Common myeloid progenitor, CD34-positive (primary cell): Measurements from ENCODE around the gene PEX14.

Source experiments
- CTCF ChIA-PET: fragments of 350-600 bp; sonication (Branson Sonifier 250); formaldehyde crosslinking; loops from one replicate; lab custom pipeline; 2021; ENCODE audit warnings: antibody characterized with exemption; lab: Charles Lee
- POLR2A ChIA-PET: fragments of 350-600 bp; sonication (Branson Sonifier 250); formaldehyde crosslinking; loops from one replicate; lab custom pipeline; 2021; ENCODE audit warnings: antibody characterized with exemption; lab: Charles Lee
- DNase-seq, 3 donors: peaks; one replicate each; pipeline versions ENCODE4 v3.0.0 to v3.0.0-alpha.2; 2013
- H3K27ac ChIP-seq, 2 experiments: 1 replicate in 1 of 2; 2 replicates in 1 of 2; pipeline ENCODE4 v1.7.0; 2013; ENCODE audit warnings: inconsistent platforms in 2 of 2, low read length in 2 of 2, mild to moderate bottlenecking in 2 of 2, low read depth in 1 of 2, moderate library complexity in 1 of 2; ENCODE audit not compliant: severe bottlenecking in 2 of 2, insufficient read depth in 1 of 2, poor library complexity in 1 of 2
- H3K27me3 ChIP-seq, 5 experiments: replicated peaks in 2 of 5; 1 replicate in 3 of 5; 2 replicates in 2 of 5; pipeline versions ENCODE4 v1.6.1 to v1.7.0; 2013; ENCODE audit warnings: low read length in 4 of 5, mild to moderate bottlenecking in 2 of 5, moderate library complexity in 2 of 5, inconsistent platforms in 1 of 5; ENCODE audit not compliant: insufficient read depth in 5 of 5, control insufficient read depth in 4 of 5
- H3K36me3 ChIP-seq, 4 experiments: 1 replicate in 2 of 4; 2 replicates in 2 of 4; pipeline versions ENCODE4 v1.6.1 to v1.7.0; 2013; ENCODE audit warnings: low read length in 3 of 4, control low read depth in 1 of 4, mild to moderate bottlenecking in 1 of 4; ENCODE audit not compliant: control insufficient read depth in 4 of 4, insufficient read depth in 4 of 4
- H3K4me1 ChIP-seq, 4 experiments: 1 replicate in 3 of 4; 2 replicates in 1 of 4; pipeline versions ENCODE4 v1.6.1 to v1.7.1; 2013; ENCODE audit warnings: low read length in 3 of 4, mild to moderate bottlenecking in 3 of 4, control low read depth in 1 of 4, inconsistent platforms in 1 of 4, moderate library complexity in 1 of 4; ENCODE audit not compliant: control insufficient read depth in 4 of 4, insufficient read depth in 4 of 4; ENCODE audit errors: control extremely low read depth in 1 of 4
- H3K4me3 ChIP-seq, 7 experiments: 1 replicate in 4 of 7; 2 replicates in 3 of 7; pipeline versions ENCODE4 v1.5.1 to v1.7.0; 2013; ENCODE audit warnings: mild to moderate bottlenecking in 7 of 7, low read length in 6 of 7, moderate library complexity in 6 of 7, inconsistent platforms in 2 of 7, low read depth in 2 of 7, control low read depth in 1 of 7; ENCODE audit not compliant: insufficient read depth in 4 of 7, control insufficient read depth in 1 of 7; ENCODE audit errors: extremely low read depth in 1 of 7
- H3K9me3 ChIP-seq, 5 experiments: 1 replicate in 4 of 5; 2 replicates in 1 of 5; pipeline versions ENCODE4 v1.6.1 to v1.7.1; 2013; ENCODE audit warnings: low read length in 4 of 5, mild to moderate bottlenecking in 2 of 5, inconsistent platforms in 1 of 5, low read depth in 1 of 5, moderate library complexity in 1 of 5; ENCODE audit not compliant: control insufficient read depth in 4 of 5, insufficient read depth in 2 of 5; ENCODE audit errors: control extremely low read depth in 1 of 5
- WGBS: methylation state at CpG from one replicate; pipeline ENCODE4 v1.1.5; 2013; ENCODE audit not compliant: insufficient coverage; 5-methylcytosine and 5-hydroxymethylcytosine counted together

Gene PEX14

GRCh38 chr1:10559386-10559785, 84.6 kb downstream of the PEX14 start:
- DNase-seq, result no peak
- no peaks in the 10 kb centered on the region for H3K27me3 ChIP-seq
- peaks cover 0 to 3% (median 1%) of the 10 kb centered on the region in 4 experiments for H3K36me3 ChIP-seq
- peaks cover 0 to 7% (median 1%) of the 10 kb centered on the region in 5 experiments for H3K9me3 ChIP-seq
- WGBS, result 100% methylated on average over 2 of the region's 8 CpGs
- ChIA-PET CTCF (no interaction called here), POLR2A (no interaction called here)
- no peak overlapping the region for H3K4me3 ChIP-seq
- H3K4me1 ChIP-seq, result no peaks in the 10 kb centered on the region
- no peak overlapping the region for H3K27ac ChIP-seq

- no peak overlapping the region for H3K27ac ChIP-seq
- no peaks in the 10 kb centered on the region for H3K27me3 ChIP-seq
- H3K4me1 ChIP-seq, result no peaks in the 10 kb centered on the region
- DNase-seq, result no peak
- H3K36me3 ChIP-seq, result peaks cover 0 to 3% (median 0%) of the 10 kb centered on the region in 4 experiments
- ChIA-PET POLR2A (no interaction called here), CTCF (no interaction called here)
- H3K9me3 ChIP-seq, result peaks cover 0 to 9% (median 2%) of the 10 kb centered on the region in 5 experiments
- H3K4me3 ChIP-seq, result no peak overlapping the region
Measured at GRCh38 chr1:10561497-10561896, 86.7 kb downstream of the PEX14 start.

- no peak overlapping the region for H3K27ac ChIP-seq
- no peaks in the 10 kb centered on the region for H3K4me1 ChIP-seq
- 100% methylated on average over 1 of the region's 3 CpGs for WGBS
- no peak overlapping the region for H3K4me3 ChIP-seq
- DNase-seq, result peak in 1 of 3 donors; percentile 11
- POLR2A ChIA-PET, result no interaction called here
- CTCF ChIA-PET, result interaction anchor here (0.8 kb wide), 1 partner anchor 11 kb away, joined by 3 read pairs; no protein-coding TSS in a partner anchor
- H3K36me3 ChIP-seq, result peaks cover 0 to 3% (median 0%) of the 10 kb centered on the region in 4 experiments
- H3K9me3 ChIP-seq, result peaks cover 0 to 9% (median 2%) of the 10 kb centered on the region in 5 experiments
- no peaks in the 10 kb centered on the region for H3K27me3 ChIP-seq
Measured at GRCh38 chr1:10561955-10562354, 87.2 kb downstream of the PEX14 start.

- Histone ChIP-seq H3K4me3 (no peak overlapping the region), H3K4me1 (no peaks in the 10 kb centered on the region), H3K9me3 (peaks cover 0 to 9% (median 2%) of the 10 kb centered on the region in 5 experiments), H3K27me3 (no peaks in the 10 kb centered on the region), H3K27ac (no peak overlapping the region), H3K36me3 (peaks cover 0 to 3% (median 0%) of the 10 kb centered on the region in 4 experiments)
- DNase-seq, result peak; percentile 11 to 42 (median 30)
- POLR2A ChIA-PET, result interaction anchor here (0.6 kb wide), 1 partner anchor 226 kb away, joined by 3 read pairs; no protein-coding TSS in a partner anchor
- CTCF ChIA-PET, result no interaction called here
- WGBS, result no CpG with 5 or more reads among the region's 2 CpGs
Measured at GRCh38 chr1:10564063-10564462, 89.3 kb downstream of the PEX14 start.

GRCh38 chr1:10569531-10569930, 94.8 kb downstream of the PEX14 start:
- H3K27ac ChIP-seq, result no peak overlapping the region
- H3K9me3 ChIP-seq, result peaks cover 0 to 6% (median 3%) of the 10 kb centered on the region in 5 experiments
- H3K4me3 ChIP-seq, result no peak overlapping the region
- WGBS, result no CpG with 5 or more reads among the region's 1 CpG
- ChIA-PET POLR2A (no interaction called here), CTCF (no interaction called here)
- DNase-seq, result no peak
- peaks cover 0 to 7% (median 0%) of the 10 kb centered on the region in 4 experiments for H3K36me3 ChIP-seq
- no peaks in the 10 kb centered on the region for H3K27me3 ChIP-seq
- no peaks in the 10 kb centered on the region for H3K4me1 ChIP-seq

GRCh38 chr1:10575616-10576015, 100.9 kb downstream of the PEX14 start:
- Histone ChIP-seq H3K4me3 (no peak overlapping the region), H3K4me1 (no peaks in the 10 kb centered on the region), H3K27ac (no peak overlapping the region), H3K27me3 (no peaks in the 10 kb centered on the region), H3K36me3 (peaks cover 0 to 7% (median 5%) of the 10 kb centered on the region in 4 experiments), H3K9me3 (peaks cover 0 to 11% (median 4%) of the 10 kb centered on the region in 5 experiments)
- POLR2A ChIA-PET, result no interaction called here
- no CpG with 5 or more reads among the region's 1 CpG for WGBS
- peak in 1 of 3 donors; percentile 6 for DNase-seq
- CTCF ChIA-PET, result no interaction called here

- POLR2A ChIA-PET, result no interaction called here
- Histone ChIP-seq H3K36me3 (peaks cover 0 to 7% (median 6%) of the 10 kb centered on the region in 4 experiments), H3K27ac (no peak overlapping the region), H3K4me3 (no peak overlapping the region), H3K27me3 (no peaks in the 10 kb centered on the region), H3K9me3 (peaks cover 0 to 14% (median 4%) of the 10 kb centered on the region in 5 experiments), H3K4me1 (no peaks in the 10 kb centered on the region)
- 95% methylated on average over 2 of the region's 4 CpGs for WGBS
- no peak for DNase-seq
- CTCF ChIA-PET, result no interaction called here
Measured at GRCh38 chr1:10578070-10578469, 103.3 kb downstream of the PEX14 start.
